Osteoblast (primary cell): Measurements from ENCODE around the gene DLST. TPM values are rescaled to one million over a fixed set of nuclear protein-coding genes. Genes with fewer than 3 reads are reported as not detected.

Source experiments
- DNase-seq: peaks from one replicate; pipeline ENCODE4 v3.0.0; 2011; ENCODE audit warnings: low spot score, mixed read lengths; ENCODE audit not compliant: insufficient read length; ENCODE audit errors: missing footprints
- H2AFZ ChIP-seq: 2 replicates; pipeline ENCODE4 v1.6.0; 2011; ENCODE audit warnings: mild to moderate bottlenecking, low read length
- H3K27ac ChIP-seq: 2 replicates; pipeline ENCODE4 v1.5.1; 2011; ENCODE audit warnings: mild to moderate bottlenecking, low read depth, low read length, moderate library complexity
- H3K27me3 ChIP-seq: 2 replicates; pipeline ENCODE4 v1.6.0; 2012; ENCODE audit warnings: mild to moderate bottlenecking, control low read depth, inconsistent platforms, low read length, moderate library complexity; ENCODE audit not compliant: insufficient read depth
- H3K36me3 ChIP-seq: 2 replicates; pipeline ENCODE4 v1.5.1; 2011; ENCODE audit warnings: mild to moderate bottlenecking, low read length, control low read depth, moderate library complexity; ENCODE audit not compliant: insufficient read depth
- H3K4me1 ChIP-seq: 2 replicates; pipeline ENCODE4 v1.5.1; 2011; ENCODE audit warnings: mild to moderate bottlenecking, low read length, control low read depth, moderate library complexity; ENCODE audit not compliant: insufficient read depth
- H3K4me2 ChIP-seq: 2 replicates; pipeline ENCODE4 v1.6.0; 2011; ENCODE audit warnings: mild to moderate bottlenecking, low read length; ENCODE audit not compliant: insufficient read depth
- H3K4me3 ChIP-seq: fragments of 200-600 bp; sonication (generic); 3 replicates; pipeline ENCODE4 v1.5.1; 2012; ENCODE audit warnings: mild to moderate bottlenecking, low read length, inconsistent platforms; ENCODE audit not compliant: insufficient read depth
- H3K79me2 ChIP-seq: 2 replicates; pipeline ENCODE4 v1.6.0; 2012; ENCODE audit warnings: mild to moderate bottlenecking, low read length, control low read depth, inconsistent platforms; ENCODE audit not compliant: insufficient read depth
- H3K9me3 ChIP-seq: 2 replicates; pipeline ENCODE4 v1.5.1; 2011; ENCODE audit warnings: low read depth, low read length, control low read depth
- H4K20me1 ChIP-seq: 2 replicates; pipeline ENCODE4 v1.6.0; 2012; ENCODE audit warnings: mild to moderate bottlenecking, low read length, control low read depth; ENCODE audit not compliant: insufficient read depth
- CTCF ChIP-seq: IDR thresholded peaks from 2 replicates; pipeline ENCODE4 v1.5.1; 2011; ENCODE audit warnings: mild to moderate bottlenecking, low read depth, low read length, moderate library complexity; ENCODE audit errors: extremely low read depth
- total RNA-seq: library from RNA; depleted of rRNA; stranded (reverse); fragments of >200 nt; gene quantifications from 2 replicates; pipeline ENCODE4 v1.2.3, GENCODE V29; 2012

The DLST gene
- total RNA-seq, 1 donor = 69.8 TPM

GRCh38 chr14:74918380-74918779 lies 36.7 kb downstream of the DLST start:
- no peak for DNase-seq
- H3K9me3 ChIP-seq = no peaks in the 10 kb centered on the region

GRCh38 chr14:74919421-74920165 lies 37.9 kb downstream of the DLST start:
- Histone ChIP-seq H3K9me3 (no peaks in the 10 kb centered on the region), H3K27me3 (no peaks in the 10 kb centered on the region), H3K4me1 (peaks cover 11% of the 10 kb centered on the region), H3K79me2 (no peaks in the 10 kb centered on the region), H2AFZ (no peak overlapping the region), H3K4me3 (no peak overlapping the region), H3K36me3 (no peaks in the 10 kb centered on the region), H3K4me2 (no peak overlapping the region), H3K27ac (no peak overlapping the region), H4K20me1 (no peaks in the 10 kb centered on the region)
- TF ChIP-seq CTCF = no peak
- peak; percentile 95 for DNase-seq

More at GRCh38 chr14:74918380-74918779, 36.7 kb downstream of the DLST start:
- TF ChIP-seq CTCF = no peak
- Histone ChIP-seq H4K20me1 (no peaks in the 10 kb centered on the region), H3K27me3 (no peaks in the 10 kb centered on the region), H3K79me2 (no peaks in the 10 kb centered on the region), H3K4me1 (peaks cover 14% of the 10 kb centered on the region), H3K27ac (no peak overlapping the region), H3K4me3 (no peak overlapping the region), H3K36me3 (no peaks in the 10 kb centered on the region), H2AFZ (no peak overlapping the region), H3K4me2 (no peak overlapping the region)

GRCh38 chr14:74920281-74920680 lies 38.6 kb downstream of the DLST start:
- Histone ChIP-seq H3K4me2 (no peak overlapping the region), H3K9me3 (no peaks in the 10 kb centered on the region), H3K27me3 (no peaks in the 10 kb centered on the region), H3K4me3 (no peak overlapping the region), H3K27ac (no peak overlapping the region), H3K79me2 (no peaks in the 10 kb centered on the region), H4K20me1 (no peaks in the 10 kb centered on the region), H2AFZ (no peak overlapping the region), H3K4me1 (peaks cover 11% of the 10 kb centered on the region), H3K36me3 (no peaks in the 10 kb centered on the region)
- no peak for TF ChIP-seq CTCF
- peak; percentile 69 for DNase-seq

- DNase-seq = peak; percentile 48
- no peak overlapping the region for H2AFZ ChIP-seq
- no peak overlapping the region for H3K4me3 ChIP-seq
- no peaks in the 10 kb centered on the region for H3K79me2 ChIP-seq
- no peaks in the 10 kb centered on the region for H3K27me3 ChIP-seq
- no peaks in the 10 kb centered on the region for H3K36me3 ChIP-seq
- no peaks in the 10 kb centered on the region for H4K20me1 ChIP-seq
- no peak overlapping the region for H3K4me2 ChIP-seq
- TF ChIP-seq CTCF = no peak
- H3K9me3 ChIP-seq = no peaks in the 10 kb centered on the region
- H3K27ac ChIP-seq = no peak overlapping the region
- peaks cover 11% of the 10 kb centered on the region for H3K4me1 ChIP-seq
Measured at GRCh38 chr14:74921053-74921620, 39.4 kb downstream of the DLST start.
